Dermis microvascular lymphatic vessel endothelial cell (primary cell): ENCODE results near the gene TGIF1. TPM values are rescaled to one million over a fixed set of nuclear protein-coding genes. Genes with fewer than 3 reads are reported as not detected.
"Not testable (repeated sequence)": the region's sequence is repeated elsewhere in the genome, so short reads cannot be mapped to it uniquely, and the experiment has no call there.

Experiments
- DNase-seq, 2 donors: peaks; one replicate each; pipeline versions ENCODE4 v3.0.0 to v3.0.0-alpha.2; 2010; ENCODE audit warnings: low read depth in 2 of 2
- total RNA-seq: library from RNA; depleted of rRNA; stranded (reverse); fragments of >200 nt; gene quantifications from 2 replicates; pipeline ENCODE4 v1.2.1, GENCODE V29; 2014

The TGIF1 gene
- total RNA-seq: 105 and 142 TPM in 2 replicates

DNA sequence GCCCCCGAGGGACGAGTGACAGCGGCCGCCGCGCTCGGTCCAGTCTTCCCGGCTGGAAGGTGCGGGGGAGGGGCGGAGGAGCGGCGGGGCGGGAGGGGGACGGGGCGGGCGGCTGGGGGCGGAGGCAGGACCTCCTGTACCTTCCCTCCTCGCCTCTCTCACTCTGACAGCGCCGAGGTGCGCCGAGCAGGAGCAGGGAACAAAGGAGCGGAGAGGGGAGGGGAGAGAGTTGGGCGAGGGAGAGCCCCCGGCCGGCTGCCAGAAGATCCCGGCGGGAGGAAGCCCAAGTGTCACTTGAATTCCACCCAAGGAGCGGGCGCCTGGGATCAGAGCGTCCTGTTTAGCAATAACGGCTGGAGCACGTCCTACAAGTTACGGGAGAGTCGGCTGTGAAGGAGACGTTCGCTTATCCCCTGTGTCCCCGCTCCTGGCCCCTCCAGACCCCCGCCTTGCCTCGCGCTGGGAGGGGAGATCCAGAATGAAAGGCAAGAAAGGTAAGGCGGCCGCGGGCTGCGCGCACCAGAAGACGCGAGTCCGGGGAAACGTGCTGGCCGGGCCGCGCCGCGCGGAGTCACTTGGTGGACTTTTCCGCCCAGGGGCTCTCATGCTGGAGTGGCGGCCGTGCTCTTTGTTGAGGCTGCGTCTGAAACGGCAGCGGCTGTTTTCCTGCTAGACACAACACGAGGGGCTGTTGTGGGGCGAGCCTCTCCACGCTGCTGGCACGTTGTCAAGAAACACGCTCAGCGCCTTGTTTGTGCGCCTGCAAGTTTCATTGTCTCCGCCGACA is at the start of gene TGIF1:
Gene TGIF1 (plus strand): TSS at position 161 of the 787 bp plus-strand sequence. CDS start 318 bp downstream, at position 479.
- DNase-seq: peak; percentile 18 to 86

DNA sequence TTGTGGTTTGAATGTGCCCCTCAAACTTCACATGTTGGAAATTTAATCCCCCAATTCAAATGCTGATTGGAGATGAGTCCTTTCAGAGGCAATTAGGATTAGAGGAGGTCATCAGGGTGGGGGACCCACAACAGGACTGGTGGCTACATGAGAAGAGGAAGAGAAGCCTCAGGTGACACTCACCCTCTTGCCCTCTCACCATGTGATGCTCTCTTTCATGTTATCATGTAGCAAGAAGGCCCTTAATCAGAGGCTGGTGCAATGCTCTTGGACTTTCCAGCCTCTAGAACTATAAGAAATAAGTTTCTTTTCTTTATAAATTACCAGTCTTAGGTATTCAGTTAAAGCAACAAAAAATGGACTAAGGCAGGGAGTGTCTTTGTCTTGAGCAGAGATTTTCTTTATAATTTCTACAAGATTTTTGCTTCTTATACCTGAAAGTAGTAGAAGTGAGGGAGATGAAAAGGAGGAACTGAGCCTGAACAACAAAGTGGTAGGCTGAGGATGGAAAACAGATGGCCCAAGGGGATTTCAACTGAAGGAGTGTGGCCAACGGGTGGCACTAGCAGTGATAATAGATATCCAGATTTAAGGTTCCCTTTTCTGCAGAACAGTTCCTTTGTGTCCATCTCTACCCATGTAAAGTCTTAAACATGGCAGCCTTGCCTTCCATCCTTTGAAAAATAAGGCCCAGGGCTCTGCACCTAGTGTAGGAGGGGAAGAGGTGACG is 49.2 kb upstream of the TGIF1 start:
- no peak for DNase-seq

DNA sequence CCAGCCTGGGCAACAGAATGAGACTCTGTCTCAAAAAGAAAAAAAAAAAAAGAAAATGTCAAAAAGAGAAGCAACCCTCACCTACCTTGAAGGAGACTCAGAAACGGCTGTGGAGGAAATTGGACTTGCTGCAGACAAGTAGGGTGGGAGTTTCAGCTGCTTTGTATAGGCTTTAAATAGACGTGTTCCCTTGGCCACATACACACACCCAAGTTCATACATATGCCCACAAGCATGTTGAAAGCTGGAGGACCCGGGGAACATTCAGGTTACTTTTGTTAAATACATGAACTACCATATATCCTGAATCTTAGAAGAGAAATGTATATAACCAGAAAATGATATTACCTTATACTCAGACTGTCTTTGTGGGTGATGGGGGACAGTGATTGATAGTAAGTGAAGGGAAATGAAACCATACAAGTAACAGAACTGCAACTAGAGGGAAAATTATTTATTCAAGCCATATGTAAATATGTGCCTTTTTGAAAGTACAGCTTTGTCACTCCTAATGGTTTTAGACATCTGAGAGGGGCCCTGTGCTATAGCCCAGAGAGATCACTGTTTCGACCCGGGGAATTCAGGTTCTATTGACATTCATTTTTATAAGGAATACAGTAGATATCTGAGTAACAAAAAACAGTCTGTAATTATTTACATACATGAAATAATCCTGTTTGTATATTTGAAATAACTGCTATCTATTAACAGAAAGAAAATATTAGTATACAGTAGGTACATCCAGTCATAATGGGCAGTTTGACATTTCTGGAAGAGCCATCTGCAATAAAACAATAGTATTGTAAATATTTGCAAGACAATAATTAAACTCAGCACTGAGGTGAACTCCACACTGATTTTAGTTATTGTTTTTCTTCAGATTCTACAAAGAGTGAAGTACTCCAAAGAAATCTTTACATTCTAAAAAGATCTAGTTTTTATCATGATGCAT is 48.0 kb upstream of the TGIF1 start:
- no peak for DNase-seq

DNA sequence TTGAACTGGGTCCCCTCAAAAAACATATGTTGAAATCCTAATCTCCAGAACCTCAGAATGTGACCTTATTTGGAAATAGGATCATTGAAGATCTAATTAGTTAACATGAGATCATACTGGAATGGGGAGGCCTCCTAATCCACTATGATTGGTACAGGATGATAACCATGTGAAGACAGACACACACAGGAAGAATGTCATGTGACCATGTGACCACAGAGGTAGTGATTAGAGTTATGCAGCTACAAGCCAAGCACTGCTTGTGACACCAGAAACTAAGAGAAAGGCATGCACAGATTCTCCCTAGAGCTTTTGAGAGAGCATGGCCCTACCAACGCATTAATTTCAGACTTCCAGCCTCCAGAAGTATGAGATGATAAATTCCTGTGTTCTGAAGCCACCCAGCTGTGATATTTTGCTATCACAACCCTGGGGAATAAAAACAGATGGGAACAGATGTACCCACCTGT is 47.0 kb upstream of the TGIF1 start:
- no peak for DNase-seq

- no peak for DNase-seq
Measured at GRCh38 chr18:3405713-3406112, 44.3 kb upstream of the TGIF1 start.

DNA sequence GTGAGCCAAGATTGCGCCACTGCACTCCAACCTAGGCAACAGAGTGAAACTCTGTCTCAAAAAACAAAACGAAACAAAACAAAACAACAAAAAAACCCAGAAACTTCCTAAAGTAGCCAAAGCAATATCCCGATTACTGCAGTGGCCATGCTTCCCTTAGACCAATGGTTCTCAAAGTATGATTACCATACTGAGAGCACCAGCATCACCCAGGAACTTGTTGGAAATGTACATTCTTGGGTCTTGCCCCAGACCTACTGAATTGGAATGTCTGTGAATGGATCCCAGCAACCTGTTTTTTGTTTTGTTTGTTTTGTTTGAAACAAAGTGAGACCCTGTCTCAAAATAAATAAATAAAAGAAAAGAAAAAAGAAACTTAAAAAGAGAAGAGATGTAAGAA is 41.9 kb upstream of the TGIF1 start:
- no peak for DNase-seq

DNA sequence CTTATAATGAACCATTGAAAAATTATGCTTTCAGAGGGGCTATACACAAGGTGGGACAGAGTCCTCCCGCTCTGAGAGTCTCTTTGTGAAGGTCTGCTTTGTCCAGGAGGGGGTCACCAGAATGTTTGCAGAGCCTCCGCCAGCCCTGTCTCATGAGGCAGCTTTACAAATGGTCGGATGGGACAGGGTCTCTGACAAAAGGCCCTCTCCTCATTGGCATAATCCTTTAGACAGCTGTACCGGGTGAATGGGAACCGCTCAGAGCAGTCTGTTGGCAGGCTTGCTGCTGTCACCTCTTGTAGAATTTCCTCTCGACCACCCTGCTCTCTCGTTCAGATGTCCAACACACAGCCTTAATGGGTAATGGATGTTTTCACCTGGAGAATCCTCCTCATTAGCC is 40.2 kb upstream of the TGIF1 start:
- DNase-seq: no peak

DNA sequence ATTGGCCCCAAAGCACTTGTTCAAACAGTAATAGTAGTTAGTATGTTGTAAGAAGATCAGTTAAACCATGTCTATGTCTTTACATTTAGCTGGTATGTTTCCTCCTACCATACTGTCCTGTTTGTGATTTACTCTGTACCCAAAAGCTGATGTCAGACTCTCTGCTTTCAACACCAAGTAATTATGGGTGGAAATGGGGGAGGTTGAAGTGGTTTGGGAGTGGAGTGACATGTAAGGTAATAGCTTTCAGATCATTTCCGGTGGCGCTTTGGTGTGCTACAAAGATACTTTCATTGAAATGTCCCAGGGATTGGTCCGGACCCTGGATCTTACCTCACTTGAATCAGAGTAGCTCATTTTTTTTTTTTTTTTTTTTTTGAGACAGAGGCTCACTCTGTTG is 39.7 kb upstream of the TGIF1 start:
- no peak for DNase-seq

GRCh38 chr18:3410876-3411275 is 39.1 kb upstream of the TGIF1 start:
- DNase-seq: not testable (repeated sequence)

GRCh38 chr18:3411327-3411726 is 38.6 kb upstream of the TGIF1 start:
- no peak for DNase-seq

- DNase-seq: no peak
Measured at GRCh38 chr18:3411854-3412268, 38.1 kb upstream of the TGIF1 start.

GRCh38 chr18:3412528-3412927 is 37.4 kb upstream of the TGIF1 start:
- not testable (repeated sequence) for DNase-seq

GRCh38 chr18:3415110-3415509 is 34.9 kb upstream of the TGIF1 start:
- DNase-seq: no peak

DNA sequence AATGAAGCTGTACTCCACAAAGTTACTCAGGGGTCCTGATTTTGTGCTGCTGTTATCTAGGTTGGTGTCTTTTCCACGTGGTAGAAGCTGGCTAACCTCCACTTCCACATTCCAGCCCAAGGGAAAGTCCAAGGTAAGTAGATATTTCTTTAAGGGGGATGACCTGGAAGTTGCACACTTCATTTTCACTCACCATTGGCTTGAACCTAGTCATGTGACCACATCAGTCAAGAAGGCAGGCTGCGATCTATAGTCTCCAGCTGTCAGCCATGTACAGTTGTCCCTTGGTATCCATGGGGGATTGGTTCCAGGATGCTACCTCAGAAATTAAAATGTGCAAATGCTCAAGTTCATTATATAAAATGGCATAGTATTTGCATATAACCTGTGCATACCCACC is 31.9 kb upstream of the TGIF1 start:
- DNase-seq: no peak

- no peak for DNase-seq
Measured at GRCh38 chr18:3420919-3421279, 29.1 kb upstream of the TGIF1 start.

DNA sequence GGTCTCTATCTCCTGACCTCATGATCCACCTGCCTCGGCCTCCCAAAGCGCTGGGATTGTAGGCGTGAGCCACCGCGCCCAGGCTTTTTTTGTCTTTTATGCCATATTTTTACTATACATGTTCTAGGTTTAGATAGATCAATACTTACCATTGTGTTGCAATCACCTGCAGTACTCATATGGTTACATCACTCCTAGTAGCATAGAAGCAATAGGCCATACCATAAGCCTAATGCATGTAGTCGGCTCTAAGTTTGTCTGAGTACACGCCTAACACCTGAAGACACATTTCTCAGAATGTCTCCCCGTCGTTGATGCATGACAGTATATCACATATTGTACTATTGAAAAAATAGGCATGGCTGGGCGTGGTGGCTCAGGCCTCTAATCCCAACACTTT is 27.1 kb upstream of the TGIF1 start:
- DNase-seq: no peak

- DNase-seq: no peak
Measured at GRCh38 chr18:3424280-3424890, 25.6 kb upstream of the TGIF1 start.

GRCh38 chr18:3425030-3425429 is 24.9 kb upstream of the TGIF1 start:
- no peak for DNase-seq

GRCh38 chr18:3425446-3425845 is 24.5 kb upstream of the TGIF1 start:
- DNase-seq: no peak

GRCh38 chr18:3426074-3426473 is 23.9 kb upstream of the TGIF1 start:
- DNase-seq: no peak

- DNase-seq: no peak
Measured at GRCh38 chr18:3427944-3428343, 22.0 kb upstream of the TGIF1 start.
